Measurements from ENCODE around the gene C10orf90.
"Not testable (repeated sequence)": the region's sequence is repeated elsewhere in the genome, so short reads cannot be mapped to it uniquely, and the experiment has no call there.

The C10orf90 gene

GRCh38 chr10:126394948-126395347, 275.5 kb downstream of the C10orf90 start:
- FAIRE-seq = no peak
- DNase-seq (ENCODE audit: low spot score) = no peak

- no peak for FAIRE-seq
- DNase-seq (ENCODE audit: low spot score) = no peak
Observed at GRCh38 chr10:126393076-126393475, 277.4 kb downstream of the C10orf90 start.

- no peak for FAIRE-seq
Observed at GRCh38 chr10:126392469-126392868, 278.0 kb downstream of the C10orf90 start.

GRCh38 chr10:126392068-126392467, 278.4 kb downstream of the C10orf90 start:
- no peak for FAIRE-seq

More at GRCh38 chr10:126392469-126392868, 278.0 kb downstream of the C10orf90 start:
- DNase-seq (ENCODE audit: low spot score) = no peak

GRCh38 chr10:126391192-126391885, 279.2 kb downstream of the C10orf90 start:
- DNase-seq (ENCODE audit: low spot score) (no peak), FAIRE-seq (no peak)

More at GRCh38 chr10:126392068-126392467, 278.4 kb downstream of the C10orf90 start:
- DNase-seq (ENCODE audit: low spot score) = no peak

- DNase-seq (ENCODE audit: low spot score) = no peak
- peak; percentile 52 for FAIRE-seq
Observed at GRCh38 chr10:126390324-126390723, 280.2 kb downstream of the C10orf90 start.

DNA sequence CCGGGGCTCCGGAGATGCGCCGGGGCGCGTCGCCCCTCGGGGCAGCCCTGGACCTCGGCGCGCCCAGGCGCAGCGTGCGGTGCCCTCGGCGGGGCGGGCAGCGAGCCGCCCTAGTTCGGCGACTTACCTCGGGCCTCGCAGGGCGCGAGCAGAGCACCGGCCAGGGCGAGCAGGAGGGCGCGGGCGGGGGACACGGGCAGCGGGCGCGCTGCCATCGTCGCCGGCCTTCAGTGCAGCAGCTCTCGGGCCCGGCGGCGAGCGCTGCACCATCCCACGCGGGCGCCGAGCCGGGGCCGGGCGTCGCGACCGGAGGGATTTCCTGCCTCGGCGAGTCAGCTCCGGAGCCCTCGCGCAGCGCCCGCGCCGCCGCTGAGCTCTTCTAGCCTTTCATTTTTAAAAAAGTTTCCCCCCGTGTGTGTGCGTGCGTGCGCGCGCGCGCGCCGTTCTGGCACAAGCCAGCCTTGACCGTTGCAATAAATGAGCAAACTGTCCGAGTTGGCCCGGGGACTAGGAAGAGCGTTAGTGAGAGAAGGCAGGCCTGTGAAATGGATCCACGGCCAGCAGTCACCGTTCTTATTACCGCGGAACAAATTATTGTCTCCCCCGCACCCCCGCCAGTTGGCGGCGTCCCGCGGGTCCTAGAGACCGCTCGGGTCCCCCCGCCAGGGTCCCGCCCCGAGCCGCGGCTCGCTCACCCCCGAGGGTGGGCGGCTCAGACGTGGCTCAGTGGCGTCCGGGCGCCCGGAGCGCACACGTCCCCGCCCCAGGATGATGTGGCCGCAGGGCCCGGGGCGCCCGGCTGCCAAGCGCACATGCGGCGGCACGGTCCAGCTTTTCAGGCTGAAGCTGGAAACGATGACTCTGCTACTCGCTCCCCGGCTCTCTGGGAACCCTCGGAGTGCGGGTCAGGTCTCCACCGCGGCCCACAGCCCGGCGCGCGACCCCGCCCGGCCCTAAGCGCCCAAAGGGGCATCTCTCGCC, 282.3 kb downstream of the C10orf90 start, which contains the start of gene ADAM12:
Gene ADAM12, minus strand, starts transcription at position 547 of the 981 bp plus-strand sequence. Its CDS starts 332 bp downstream, at position 215.
- FAIRE-seq (no peak), DNase-seq (ENCODE audit: low spot score) (peak; percentile 37)

DNA sequence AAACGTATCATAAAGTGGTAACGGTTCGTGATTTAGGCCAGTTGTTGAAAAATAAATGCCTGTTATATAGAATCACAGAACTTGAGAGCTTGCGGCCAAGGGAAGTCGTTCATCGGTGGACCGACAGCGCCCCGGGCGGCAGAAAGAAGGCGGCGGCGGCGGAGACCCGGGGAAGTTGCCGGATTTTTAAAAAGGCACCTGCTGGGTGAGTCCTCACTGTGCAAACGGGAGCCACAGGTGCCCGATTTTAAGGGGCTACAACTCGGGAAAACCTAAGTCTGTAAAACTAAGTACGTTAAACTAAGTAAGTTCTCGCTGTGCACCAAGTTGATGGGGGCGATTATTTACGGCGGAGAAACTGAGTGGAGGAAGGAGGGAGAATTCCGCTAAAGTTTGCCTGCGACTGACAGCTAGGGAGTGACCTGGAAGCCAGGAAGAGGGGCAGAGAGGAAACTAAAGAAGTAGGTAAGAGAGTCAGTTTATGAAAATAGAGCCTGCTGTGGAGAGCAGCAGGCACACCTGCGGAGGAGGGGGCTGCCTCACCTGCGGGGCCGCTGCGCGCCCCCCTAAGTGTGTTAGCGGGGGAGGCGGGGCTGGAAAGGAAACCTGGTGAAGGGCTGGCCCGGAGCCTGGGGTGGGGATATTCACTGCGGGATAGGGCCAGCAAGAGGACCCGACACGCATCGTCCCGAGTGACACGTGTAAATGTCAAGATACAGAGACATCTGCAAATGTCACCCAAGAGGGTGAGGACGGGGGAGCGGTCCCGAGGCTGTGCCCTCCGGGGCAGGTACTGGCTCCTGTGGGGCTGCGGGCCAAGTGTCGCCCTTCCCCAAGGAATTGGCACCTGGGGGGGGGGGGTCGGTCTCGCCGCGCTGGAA, 283.2 kb downstream of the C10orf90 start:
- no peak for FAIRE-seq
- DNase-seq (ENCODE audit: low spot score) = peak; percentile 72

DNA sequence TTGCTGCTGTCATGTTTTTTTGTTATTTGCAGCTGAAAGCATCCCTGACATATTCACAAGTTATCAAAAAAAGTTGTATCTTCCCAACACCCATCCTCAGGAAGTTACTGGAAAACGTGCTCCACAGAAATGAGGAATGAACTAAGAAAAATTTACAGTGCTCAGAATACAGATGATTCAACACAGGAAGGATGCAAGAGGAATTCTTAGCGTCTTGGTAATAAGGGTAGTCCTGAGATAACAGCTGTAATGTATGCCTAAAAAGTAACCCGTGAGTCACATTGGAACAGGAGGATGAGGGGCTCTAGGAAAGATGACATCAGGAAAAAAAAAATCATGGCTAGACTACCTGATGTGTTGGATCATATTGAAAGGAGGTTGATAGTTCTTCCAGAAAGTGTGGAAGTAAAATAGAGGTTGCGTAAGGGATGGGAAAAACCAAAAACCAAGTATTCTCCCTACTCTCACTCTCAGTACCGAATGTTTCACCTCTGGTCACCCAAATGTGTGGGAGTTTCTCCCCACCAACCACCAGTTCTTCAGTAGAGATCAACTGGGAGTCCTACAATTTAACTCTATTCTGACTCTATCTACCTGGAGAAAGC, 286.1 kb downstream of the C10orf90 start:
- DNase-seq (ENCODE audit: low spot score) (peak; percentile 42), FAIRE-seq (no peak)

DNA sequence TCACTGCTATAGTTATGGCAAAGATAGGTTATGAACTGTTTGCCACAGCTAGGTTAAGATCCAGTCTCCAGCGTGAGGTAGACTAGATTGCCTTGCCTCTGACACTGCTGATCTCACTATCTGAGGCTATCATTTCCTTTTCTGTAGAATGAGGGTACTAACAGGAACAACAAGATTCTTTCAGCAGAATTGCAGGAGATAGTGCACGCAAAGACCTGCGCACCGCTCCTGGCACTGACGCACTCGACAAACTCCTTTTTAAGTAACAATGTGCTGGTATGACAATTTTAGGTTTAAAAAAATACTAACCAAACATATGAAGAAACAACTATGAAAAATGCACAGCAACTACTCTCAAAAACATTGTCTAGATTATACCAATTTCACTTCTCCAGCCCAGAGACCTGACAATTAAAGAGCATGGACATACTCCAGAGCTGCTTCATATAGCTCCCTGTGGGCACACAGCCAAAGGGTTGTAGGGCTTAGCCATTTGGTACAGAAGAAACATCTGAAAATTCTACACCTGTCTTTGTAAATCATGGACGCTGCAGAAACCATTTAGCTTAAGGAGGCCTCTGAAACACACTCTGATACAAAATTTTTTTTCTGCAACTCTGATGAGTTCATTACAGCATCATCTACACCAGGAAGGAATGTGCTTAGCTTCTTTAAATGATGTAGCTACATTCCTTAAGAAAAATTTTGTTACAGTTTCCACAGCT, 290.0 kb downstream of the C10orf90 start:
- DNase-seq (ENCODE audit: low spot score) (no peak), FAIRE-seq (no peak)

GRCh38 chr10:126379166-126379565, 291.3 kb downstream of the C10orf90 start:
- not testable (repeated sequence) for DNase-seq (ENCODE audit: low spot score); FAIRE-seq

DNA sequence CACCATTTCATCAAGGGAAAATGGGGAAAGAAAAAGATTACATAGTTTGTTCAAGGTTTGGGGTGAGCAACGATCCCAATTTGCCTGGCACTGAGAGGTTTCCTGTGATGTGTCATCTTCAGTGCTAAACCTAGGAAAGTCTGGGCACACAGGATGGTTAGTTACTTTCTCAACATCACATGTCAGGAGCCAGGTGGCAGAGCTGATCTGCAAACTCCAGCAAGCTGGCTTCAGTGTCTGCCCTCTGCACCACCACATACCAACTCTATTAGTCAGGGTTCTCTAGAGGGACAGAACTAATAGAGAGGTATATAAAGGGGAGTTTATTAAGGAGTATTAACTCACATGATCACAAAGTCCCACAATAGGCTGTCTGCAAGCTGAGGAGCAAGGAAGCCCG, 293.5 kb downstream of the C10orf90 start:
- FAIRE-seq (peak; percentile 13), DNase-seq (ENCODE audit: low spot score) (peak; percentile 77)

DNA sequence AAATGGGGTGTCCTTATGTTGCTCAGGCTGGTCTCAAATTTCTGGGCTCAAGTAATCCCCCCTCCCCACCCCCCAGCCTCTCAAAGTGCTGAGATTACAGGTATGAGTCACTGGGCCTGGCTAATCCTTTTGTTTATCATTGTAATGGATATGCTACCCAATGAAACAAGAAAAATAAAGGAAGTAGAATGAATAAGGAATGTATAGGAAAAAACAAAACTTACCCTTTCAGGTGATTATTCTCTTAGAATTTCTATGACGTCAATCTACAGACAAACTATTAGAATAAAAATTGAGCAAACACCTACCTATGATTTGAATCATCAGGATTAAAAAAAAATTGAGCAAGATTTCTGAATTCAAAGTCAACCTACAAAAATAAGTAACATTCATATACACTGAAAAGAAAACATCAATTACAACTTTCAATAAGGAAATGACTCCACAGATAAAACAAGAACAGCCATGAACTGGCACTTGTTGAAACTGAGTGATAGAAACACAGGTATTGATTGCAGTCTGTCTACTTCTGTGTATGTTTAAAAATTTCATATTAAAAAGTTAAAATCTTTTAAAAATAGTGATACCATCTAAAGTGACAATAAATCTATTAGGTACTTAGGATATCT, 294.5 kb downstream of the C10orf90 start:
- FAIRE-seq (no peak), DNase-seq (ENCODE audit: low spot score) (no peak)

- FAIRE-seq = no peak
- no peak for DNase-seq (ENCODE audit: low spot score)
Observed at GRCh38 chr10:126375299-126375698, 295.2 kb downstream of the C10orf90 start.

Data from urothelium cell line (cell line).